B cell (primary cell): ENCODE measurements around the gene AMBRA1. TPM values are rescaled to one million over a fixed set of nuclear protein-coding genes. Genes with fewer than 3 reads are reported as not detected.

Experiments used
- ATAC-seq: fragments of 200-7000 bp; cut with Tn5 transposase; one replicate; pipeline ENCODE4 v1.10.0; 2021; ENCODE audit warnings: low read depth, mild to moderate bottlenecking, moderate number of reproducible peaks, moderate library complexity
- CTCF ChIA-PET: fragments of 350-600 bp; sonication (Branson Sonifier 250); formaldehyde crosslinking; loops from one replicate; lab custom pipeline; 2021; ENCODE audit warnings: antibody characterized with exemption, inconsistent platforms; lab: Charles Lee
- POLR2A ChIA-PET: fragments of 350-600 bp; sonication (Branson Sonifier 250); formaldehyde crosslinking; loops from one replicate; lab custom pipeline; 2021; ENCODE audit warnings: antibody characterized with exemption; lab: Charles Lee
- DNase-seq: peaks from one replicate; pipeline ENCODE4 v3.0.0; 2013
- H2AFZ ChIP-seq: 2 replicates; pipeline ENCODE4 v1.6.1; 2012; ENCODE audit warnings: mild to moderate bottlenecking, low read depth, low read length; ENCODE audit not compliant: insufficient read depth, poor library complexity, severe bottlenecking
- H3K27ac ChIP-seq, 2 donors: 1 replicate in 1 of 2; 2 replicates in 1 of 2; pipeline ENCODE4 v1.5.1; 2012 to 2013; ENCODE audit warnings: low read length in 2 of 2, mild to moderate bottlenecking in 2 of 2, moderate library complexity in 1 of 2
- H3K27me3 ChIP-seq, 4 experiments: fragments of 200-600 bp in 1 of 4; sonication (generic) in 1 of 4; replicated peaks in 1 of 4; 1 replicate in 2 of 4; 2 replicates in 2 of 4; pipeline versions ENCODE4 v1.6.1 to v1.7.0; 2013 to 2016; ENCODE audit warnings: low read length in 3 of 4, mild to moderate bottlenecking in 2 of 4, mixed read lengths in 1 of 4, moderate library complexity in 1 of 4; ENCODE audit not compliant: insufficient read depth in 4 of 4, control insufficient read depth in 3 of 4; ENCODE audit errors: control extremely low read depth in 1 of 4
- H3K36me3 ChIP-seq, 2 experiments: replicated peaks in 1 of 2; 1 replicate in 1 of 2; 2 replicates in 1 of 2; pipeline versions ENCODE4 v1.6.1 to v1.7.1; 2013; ENCODE audit warnings: low read length in 1 of 2; ENCODE audit not compliant: insufficient read depth in 2 of 2, control insufficient read depth in 1 of 2; ENCODE audit errors: control extremely low read depth in 1 of 2, extremely low read depth in 1 of 2
- H3K4me1 ChIP-seq, 2 donors: fragments of 200-600 bp in 1 of 2; sonication (generic) in 1 of 2; 1 replicate in 1 of 2; 2 replicates in 1 of 2; pipeline versions ENCODE4 v1.5.1 to v1.6.1; 2013 to 2017; ENCODE audit warnings: low read length in 2 of 2; ENCODE audit not compliant: control insufficient read depth in 2 of 2, insufficient read depth in 2 of 2
- H3K4me2 ChIP-seq: replicated peaks from 2 replicates; pipeline ENCODE3; 2012; ENCODE audit warnings: mild to moderate bottlenecking, low read depth, low read length; ENCODE audit not compliant: poor library complexity, severe bottlenecking
- H3K4me3 ChIP-seq, 5 experiments: fragments of 200-600 bp in 1 of 5; sonication (generic) in 1 of 5; 1 replicate in 3 of 5; 2 replicates in 2 of 5; pipeline versions ENCODE4 v1.5.1 to v1.7.0; 2011 to 2016; ENCODE audit warnings: low read length in 4 of 5, mild to moderate bottlenecking in 4 of 5, low read depth in 2 of 5, control low read depth in 1 of 5, moderate library complexity in 1 of 5; ENCODE audit not compliant: insufficient read depth in 1 of 5; ENCODE audit errors: control extremely low read depth in 1 of 5, extremely low read depth in 1 of 5
- H3K79me2 ChIP-seq: fragments of 200-600 bp; sonication (generic); one replicate; pipeline ENCODE4 v1.6.0; 2016; ENCODE audit warnings: low read length; ENCODE audit not compliant: control insufficient read depth, insufficient read depth
- H3K9ac ChIP-seq: fragments of 200-600 bp; sonication (generic); 2 replicates; pipeline ENCODE4 v1.6.1; 2017; ENCODE audit warnings: mild to moderate bottlenecking, low read length, moderate library complexity
- H3K9me3 ChIP-seq, 3 donors: one replicate each; pipeline versions ENCODE4 v1.6.1 to v1.7.1; 2013; ENCODE audit warnings: low read length in 2 of 3; ENCODE audit not compliant: control insufficient read depth in 2 of 3, insufficient read depth in 1 of 3; ENCODE audit errors: control extremely low read depth in 1 of 3
- H4K20me1 ChIP-seq: 2 replicates; pipeline ENCODE4 v1.6.0; 2012; ENCODE audit warnings: mild to moderate bottlenecking, low read length; ENCODE audit not compliant: insufficient read depth, control insufficient read depth, poor library complexity, severe bottlenecking
- H3K27ac Mint-ChIP-seq: one replicate; pipeline ENCODE4 v1.8.0; 2021; ENCODE audit warnings: mixed read lengths
- H3K27me3 Mint-ChIP-seq: one replicate; pipeline ENCODE4 v1.8.0; 2021; ENCODE audit warnings: mixed read lengths
- H3K4me1 Mint-ChIP-seq: one replicate; pipeline ENCODE4 v1.8.0; 2021; ENCODE audit warnings: mixed read lengths
- H3K4me3 Mint-ChIP-seq: one replicate; pipeline ENCODE4 v1.8.0; 2021; ENCODE audit warnings: mixed read lengths
- H3K9me3 Mint-ChIP-seq: one replicate; pipeline ENCODE4 v1.8.0; 2022; ENCODE audit warnings: mixed read lengths; ENCODE audit not compliant: insufficient read depth
- EZH2 ChIP-seq: IDR thresholded peaks from 2 replicates; pipeline ENCODE4 v1.6.1; 2012; ENCODE audit warnings: borderline replicate concordance, low read depth, mild to moderate bottlenecking, moderate library complexity, low read length; ENCODE audit not compliant: insufficient read depth, poor library complexity, severe bottlenecking
- WGBS: methylation state at CpG from one replicate; pipeline ENCODE4 v1.1.5; 2013; ENCODE audit warnings: missing lambda C conversion rate; ENCODE audit not compliant: insufficient coverage; 5-methylcytosine and 5-hydroxymethylcytosine counted together
- intact Hi-C: fragments of 100-400 bp; cut with micrococcal nuclease; formaldehyde crosslinking; loops from one replicate; pipeline ENCODE4 v1.10.0; 2022
- polyA plus RNA-seq: library from polyadenylated mRNA; depleted of rRNA; stranded (reverse); fragments of >200 nt; gene quantifications from 2 replicates; pipeline ENCODE4 v1.2.3, GENCODE V29; 2012
- total RNA-seq, 2 donors: library from RNA; stranded (reverse); fragments of 120-200 nt in 1 of 2; gene quantifications; 1 replicate in 1 of 2; 2 replicates in 1 of 2; pipeline versions ENCODE4 v1.2.3 to v1.2.4, GENCODE V29; 2013 to 2022
- TF ChIP-seq, protein P1 (sequence below): fragments of 200-600 bp; IDR thresholded peaks from one replicate; pipeline ENCODE4 v1.8.0; 2022; ENCODE audit warnings: antibody characterized with exemption, mild to moderate bottlenecking

Gene AMBRA1
- total and polyA plus RNA-seq, 2 donors (not counting 1 experiment from before 2014, with no cell fraction given): 13.8 to 36.1 TPM

DNA sequence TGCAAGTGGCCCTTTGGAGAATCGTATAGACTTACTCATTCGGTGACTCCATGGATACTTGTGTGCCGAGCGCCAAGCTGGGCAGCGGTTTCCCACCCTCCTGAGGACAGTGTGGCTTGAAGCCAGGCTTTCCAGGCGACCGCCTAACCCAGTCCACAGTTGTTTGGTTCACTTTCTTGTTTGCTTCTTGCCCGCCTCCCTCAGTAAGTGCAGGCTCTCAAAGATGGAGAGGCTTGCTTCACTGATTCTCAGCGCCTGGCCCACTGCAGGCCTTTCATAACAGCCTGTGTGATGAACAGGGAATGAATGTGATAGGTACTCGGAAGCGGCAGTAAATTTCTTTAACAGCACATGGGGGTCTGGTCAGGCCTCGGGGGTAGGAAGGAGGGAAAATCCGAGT is 223.6 kb downstream of the AMBRA1 start:
- H3K9me3 ChIP-seq: no peaks in the 10 kb centered on the region
- WGBS: 93% methylated on average over 11 of the region's 13 CpGs
- no peak overlapping the region for H3K27ac ChIP-seq
- intact Hi-C loops: no loop called here
- H3K4me2 ChIP-seq: no peak overlapping the region
- Mint-ChIP-seq H3K9me3 (no peaks in the 10 kb centered on the region), H3K4me3 (no peak overlapping the region), H3K4me1 (peaks cover 8% of the 10 kb centered on the region), H3K27me3 (no peaks in the 10 kb centered on the region), H3K27ac (no peak overlapping the region)
- H3K9ac ChIP-seq: no peak overlapping the region
- peaks cover 0 to 25% of the 10 kb centered on the region in 2 experiments for H3K36me3 ChIP-seq
- no peak overlapping the region for H3K4me3 ChIP-seq
- POLR2A ChIA-PET: no interaction called here
- no peak overlapping the region for H2AFZ ChIP-seq
- TF ChIP-seq, protein P1, sequence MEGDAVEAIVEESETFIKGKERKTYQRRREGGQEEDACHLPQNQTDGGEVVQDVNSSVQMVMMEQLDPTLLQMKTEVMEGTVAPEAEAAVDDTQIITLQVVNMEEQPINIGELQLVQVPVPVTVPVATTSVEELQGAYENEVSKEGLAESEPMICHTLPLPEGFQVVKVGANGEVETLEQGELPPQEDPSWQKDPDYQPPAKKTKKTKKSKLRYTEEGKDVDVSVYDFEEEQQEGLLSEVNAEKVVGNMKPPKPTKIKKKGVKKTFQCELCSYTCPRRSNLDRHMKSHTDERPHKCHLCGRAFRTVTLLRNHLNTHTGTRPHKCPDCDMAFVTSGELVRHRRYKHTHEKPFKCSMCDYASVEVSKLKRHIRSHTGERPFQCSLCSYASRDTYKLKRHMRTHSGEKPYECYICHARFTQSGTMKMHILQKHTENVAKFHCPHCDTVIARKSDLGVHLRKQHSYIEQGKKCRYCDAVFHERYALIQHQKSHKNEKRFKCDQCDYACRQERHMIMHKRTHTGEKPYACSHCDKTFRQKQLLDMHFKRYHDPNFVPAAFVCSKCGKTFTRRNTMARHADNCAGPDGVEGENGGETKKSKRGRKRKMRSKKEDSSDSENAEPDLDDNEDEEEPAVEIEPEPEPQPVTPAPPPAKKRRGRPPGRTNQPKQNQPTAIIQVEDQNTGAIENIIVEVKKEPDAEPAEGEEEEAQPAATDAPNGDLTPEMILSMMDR: no peak
- no peak for TF ChIP-seq EZH2
- ATAC-seq (no peak), DNase-seq (no peak)
- CTCF ChIA-PET: interaction anchor here (1.1 kb wide), 1 partner anchor 14 kb away, joined by 3 read pairs; no protein-coding TSS in a partner anchor
- H4K20me1 ChIP-seq: peaks cover 42% of the 10 kb centered on the region
- H3K27me3 ChIP-seq: no peaks in the 10 kb centered on the region
- peaks cover 9% of the 10 kb centered on the region for H3K79me2 ChIP-seq
- H3K4me1 ChIP-seq: peaks cover 0 to 4% of the 10 kb centered on the region in 2 donors

DNA sequence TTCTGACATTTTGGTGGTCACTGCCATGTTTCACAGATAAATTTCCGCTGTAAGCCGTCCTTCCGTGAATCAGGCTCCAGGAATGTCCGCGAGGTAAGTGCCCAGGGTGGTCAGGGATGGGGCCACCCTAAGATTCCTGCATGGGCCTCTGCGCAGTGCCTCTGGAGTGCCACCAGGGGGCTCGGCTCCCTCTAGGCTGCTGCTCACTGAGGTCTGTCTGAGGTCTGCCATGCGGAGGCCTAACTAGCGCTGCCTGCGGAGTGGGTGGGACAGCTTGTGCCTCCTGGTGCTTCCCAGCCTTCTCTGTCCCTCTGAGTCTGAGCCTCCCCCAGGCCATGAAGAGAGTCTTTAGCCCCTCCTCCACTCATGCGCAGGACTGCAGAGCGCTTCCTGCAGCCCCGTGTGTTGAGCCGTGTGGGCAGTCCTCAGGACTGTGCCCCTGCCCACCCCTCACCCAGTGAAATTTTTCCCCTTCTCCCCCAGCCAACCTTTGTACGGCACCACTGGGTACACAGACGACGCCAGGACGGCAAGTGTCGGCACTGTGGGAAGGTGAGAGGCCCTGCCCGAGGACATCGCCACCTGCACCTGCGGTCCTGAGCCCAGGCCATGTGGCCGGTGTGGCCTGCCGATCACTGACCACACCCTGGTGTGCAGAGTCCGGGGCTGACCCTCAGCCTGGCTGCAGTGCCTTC is 224.2 kb downstream of the AMBRA1 start:
- TF ChIP-seq, protein P1: peak; percentile 74
- TF ChIP-seq EZH2: no peak
- Histone ChIP-seq H3K79me2 (peaks cover 13% of the 10 kb centered on the region), H4K20me1 (peaks cover 48% of the 10 kb centered on the region), H3K27me3 (no peaks in the 10 kb centered on the region), H3K9ac (no peak overlapping the region), H3K9me3 (no peaks in the 10 kb centered on the region), H3K27ac (no peak overlapping the region), H3K36me3 (peaks cover 0 to 20% of the 10 kb centered on the region in 2 experiments), H3K4me3 (no peak overlapping the region), H3K4me2 (no peak overlapping the region), H2AFZ (no peak overlapping the region), H3K4me1 (peaks cover 0 to 4% of the 10 kb centered on the region in 2 donors)
- Mint-ChIP-seq H3K4me1 (peaks cover 8% of the 10 kb centered on the region), H3K4me3 (no peak overlapping the region), H3K27me3 (no peaks in the 10 kb centered on the region), H3K27ac (no peak overlapping the region), H3K9me3 (no peaks in the 10 kb centered on the region)
- WGBS: 85% methylated on average over 25 of the region's 25 CpGs
- peak; percentile 79 for ATAC-seq
- DNase-seq: peak; percentile 62
- ChIA-PET POLR2A (no interaction called here), CTCF (interaction anchor here (1.1 to 3.5 kb wide), 4 partner anchors 9 to 22 kb away, joined by 3 to 18 read pairs (median 9); partner anchors contain the start of gene DGKZ)
- intact Hi-C loops: loop anchor here (1.0 kb wide), 1 partner anchor 168 kb away; no protein-coding TSS in a partner anchor
